NCI-H69 (cell line): ENCODE measurements around the gene RECK.
A peak's percentile ranks its signal among the peaks of the same experiment; 100 is the strongest.
"Not testable (repeated sequence)": the region's sequence is repeated elsewhere in the genome, so short reads cannot be mapped to it uniquely, and the experiment has no call there.

Experiments
- DNase-seq: peaks from one replicate; lab custom pipeline; 2025; lab: John Stamatoyannopoulos, UW

The RECK gene, protein sequence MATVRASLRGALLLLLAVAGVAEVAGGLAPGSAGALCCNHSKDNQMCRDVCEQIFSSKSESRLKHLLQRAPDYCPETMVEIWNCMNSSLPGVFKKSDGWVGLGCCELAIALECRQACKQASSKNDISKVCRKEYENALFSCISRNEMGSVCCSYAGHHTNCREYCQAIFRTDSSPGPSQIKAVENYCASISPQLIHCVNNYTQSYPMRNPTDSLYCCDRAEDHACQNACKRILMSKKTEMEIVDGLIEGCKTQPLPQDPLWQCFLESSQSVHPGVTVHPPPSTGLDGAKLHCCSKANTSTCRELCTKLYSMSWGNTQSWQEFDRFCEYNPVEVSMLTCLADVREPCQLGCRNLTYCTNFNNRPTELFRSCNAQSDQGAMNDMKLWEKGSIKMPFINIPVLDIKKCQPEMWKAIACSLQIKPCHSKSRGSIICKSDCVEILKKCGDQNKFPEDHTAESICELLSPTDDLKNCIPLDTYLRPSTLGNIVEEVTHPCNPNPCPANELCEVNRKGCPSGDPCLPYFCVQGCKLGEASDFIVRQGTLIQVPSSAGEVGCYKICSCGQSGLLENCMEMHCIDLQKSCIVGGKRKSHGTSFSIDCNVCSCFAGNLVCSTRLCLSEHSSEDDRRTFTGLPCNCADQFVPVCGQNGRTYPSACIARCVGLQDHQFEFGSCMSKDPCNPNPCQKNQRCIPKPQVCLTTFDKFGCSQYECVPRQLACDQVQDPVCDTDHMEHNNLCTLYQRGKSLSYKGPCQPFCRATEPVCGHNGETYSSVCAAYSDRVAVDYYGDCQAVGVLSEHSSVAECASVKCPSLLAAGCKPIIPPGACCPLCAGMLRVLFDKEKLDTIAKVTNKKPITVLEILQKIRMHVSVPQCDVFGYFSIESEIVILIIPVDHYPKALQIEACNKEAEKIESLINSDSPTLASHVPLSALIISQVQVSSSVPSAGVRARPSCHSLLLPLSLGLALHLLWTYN

DNA sequence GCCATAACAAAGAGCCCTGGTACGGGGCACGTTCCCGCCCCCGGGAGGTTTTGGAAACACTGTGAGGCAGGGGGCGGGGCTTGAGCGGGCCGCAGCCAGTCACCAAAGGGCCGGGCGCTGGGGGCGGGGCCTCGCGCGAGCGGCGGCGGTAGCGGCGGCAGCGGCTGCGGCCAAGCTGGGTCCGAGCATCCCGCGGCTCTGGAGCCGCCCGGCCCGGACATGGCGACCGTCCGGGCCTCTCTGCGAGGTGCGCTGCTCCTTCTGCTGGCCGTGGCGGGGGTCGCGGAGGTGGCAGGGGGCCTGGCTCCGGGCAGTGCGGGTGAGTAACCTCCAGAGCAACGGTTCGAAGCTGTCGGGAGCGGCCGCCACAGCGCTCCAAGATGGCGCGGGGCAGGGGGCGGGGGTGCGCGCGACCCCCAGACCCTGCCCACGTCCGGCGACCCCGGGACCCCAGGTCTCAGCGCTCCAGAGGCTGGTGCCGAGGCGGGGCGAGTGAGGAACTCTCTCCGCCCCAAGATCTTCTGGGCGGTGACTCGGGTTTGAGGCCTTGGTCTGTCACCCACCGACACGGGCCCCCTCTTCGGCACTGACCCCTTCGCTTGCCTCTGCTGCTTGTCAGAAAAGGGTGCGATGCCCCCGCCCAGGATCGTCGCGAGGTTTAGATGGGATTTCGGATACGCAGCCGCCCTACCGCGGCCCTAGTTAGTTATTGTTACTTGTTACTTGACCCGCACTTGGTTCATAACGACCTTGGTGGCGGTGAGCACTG, at the start of gene RECK:
Gene RECK (plus strand): TSS at position 134 of the 769 bp plus-strand sequence. CDS start 86 bp downstream, at position 220.
- DNase-seq = peak; percentile 70

- DNase-seq = no peak
Measured at GRCh38 chr9:35990155-35990554, 46.6 kb upstream of the RECK start.

- DNase-seq = not testable (repeated sequence)
Measured at GRCh38 chr9:35993136-35993535, 43.6 kb upstream of the RECK start.

DNA sequence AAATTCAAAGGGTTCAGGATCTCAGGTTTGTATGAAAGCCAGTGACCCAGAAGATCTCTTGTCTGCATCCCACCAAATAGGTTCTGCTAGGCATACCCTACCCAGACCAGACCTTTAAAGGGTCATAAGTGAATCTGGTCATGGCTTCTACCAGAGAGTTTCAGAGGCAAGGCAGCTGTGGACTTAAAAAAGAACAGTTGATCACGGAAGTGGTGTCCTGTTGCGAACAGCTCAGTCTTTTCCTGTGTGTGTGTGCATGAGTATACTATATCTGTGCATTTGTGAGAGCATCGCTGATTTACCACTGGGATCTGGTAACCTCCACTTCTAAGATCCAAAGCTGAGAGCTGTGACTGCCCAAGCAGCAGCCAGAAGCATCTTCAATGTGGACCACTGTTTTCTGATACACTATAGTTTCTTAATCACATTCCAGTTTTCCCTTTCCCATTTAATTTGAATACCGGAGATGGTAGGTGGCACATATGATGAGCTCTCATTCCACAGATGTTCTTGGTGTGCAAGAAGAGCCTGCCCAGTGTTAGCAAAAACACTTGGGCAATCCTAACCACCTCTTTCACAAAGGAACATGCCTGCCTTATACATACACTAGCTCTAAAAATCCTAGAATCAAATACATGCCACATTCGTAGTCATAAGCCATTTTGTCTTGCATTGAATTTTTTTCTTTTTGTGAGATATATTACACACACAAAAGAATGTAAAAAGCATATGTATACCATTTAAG, 42.6 kb upstream of the RECK start:
- no peak for DNase-seq

GRCh38 chr9:35994959-35995358, 41.8 kb upstream of the RECK start:
- no peak for DNase-seq

GRCh38 chr9:35996358-35996970, 40.2 kb upstream of the RECK start:
- no peak for DNase-seq

DNA sequence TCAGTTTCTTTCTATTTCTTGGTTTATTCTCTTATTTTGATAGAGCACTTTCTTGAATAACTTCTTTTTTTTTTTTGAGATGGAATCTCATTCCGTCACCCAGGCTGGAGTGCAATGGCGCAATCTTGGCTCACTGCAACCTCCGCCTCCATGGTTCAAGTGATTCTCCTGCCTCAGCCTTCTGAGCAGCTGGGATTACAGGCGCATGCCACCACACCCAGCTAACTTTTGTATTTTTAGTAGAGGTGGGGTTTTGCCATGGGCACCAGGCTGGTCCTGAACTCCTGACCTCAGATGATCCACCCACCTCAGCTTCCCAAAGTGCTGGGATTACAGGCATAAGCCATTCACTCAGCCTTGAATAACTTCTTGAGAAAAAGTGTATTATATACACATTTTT, 39.7 kb upstream of the RECK start:
- not testable (repeated sequence) for DNase-seq

DNA sequence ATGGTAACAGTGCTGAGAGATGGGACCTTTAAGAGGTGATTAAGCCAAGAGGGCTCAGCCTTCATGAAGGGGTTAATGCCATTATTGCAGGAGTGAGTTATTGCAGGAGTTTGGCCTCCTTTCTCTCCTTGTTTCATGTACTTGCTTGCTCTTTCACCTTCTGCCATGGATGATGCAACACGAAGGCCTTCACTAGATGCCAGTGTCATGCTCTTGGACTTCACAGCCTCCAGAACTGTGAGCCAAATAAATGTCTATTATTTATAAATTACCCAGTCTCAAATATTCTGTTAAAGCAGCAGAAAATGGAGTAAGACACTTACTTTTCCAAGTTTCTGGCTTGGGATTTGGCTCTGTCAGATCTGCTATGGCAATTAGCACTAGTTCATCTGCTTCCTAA, 38.4 kb upstream of the RECK start:
- DNase-seq = no peak

- DNase-seq = no peak
Measured at GRCh38 chr9:36005891-36006290, 30.8 kb upstream of the RECK start.

DNA sequence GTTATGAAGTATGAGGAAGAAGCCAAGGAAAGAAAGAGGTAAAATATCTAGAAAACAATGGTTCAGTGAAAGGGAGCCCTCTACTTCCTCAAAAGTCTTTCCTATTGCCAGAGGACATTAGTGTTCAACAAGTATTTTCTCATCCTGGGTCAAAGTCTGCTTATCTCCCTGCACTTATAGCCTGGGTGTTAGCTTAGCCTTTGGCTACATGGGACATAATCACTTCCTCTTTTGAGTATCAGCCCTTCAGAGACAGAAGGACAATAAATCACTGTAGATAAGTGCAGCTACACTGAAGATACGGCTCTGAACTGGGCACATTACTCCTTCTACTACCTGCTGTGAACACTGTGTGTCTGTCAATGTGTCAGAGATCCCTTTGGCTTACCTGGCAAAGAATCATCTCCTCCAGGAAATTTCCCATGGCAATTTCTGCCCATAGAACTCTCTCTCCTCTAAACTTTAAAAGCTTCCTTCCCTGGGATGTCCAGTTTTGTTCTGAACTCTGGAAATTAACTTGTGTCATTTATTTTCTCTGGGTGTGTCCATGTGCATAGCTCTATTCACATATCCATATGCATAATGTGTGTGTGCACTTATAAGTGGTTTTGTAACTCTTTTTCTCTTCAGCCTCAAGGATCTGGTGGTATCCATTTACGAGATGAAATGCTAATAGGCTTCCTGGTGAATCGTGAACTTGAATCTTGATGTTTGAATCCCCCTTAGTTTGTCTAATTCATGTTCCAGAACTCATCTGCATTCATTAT, 30.0 kb upstream of the RECK start:
- no peak for DNase-seq

DNA sequence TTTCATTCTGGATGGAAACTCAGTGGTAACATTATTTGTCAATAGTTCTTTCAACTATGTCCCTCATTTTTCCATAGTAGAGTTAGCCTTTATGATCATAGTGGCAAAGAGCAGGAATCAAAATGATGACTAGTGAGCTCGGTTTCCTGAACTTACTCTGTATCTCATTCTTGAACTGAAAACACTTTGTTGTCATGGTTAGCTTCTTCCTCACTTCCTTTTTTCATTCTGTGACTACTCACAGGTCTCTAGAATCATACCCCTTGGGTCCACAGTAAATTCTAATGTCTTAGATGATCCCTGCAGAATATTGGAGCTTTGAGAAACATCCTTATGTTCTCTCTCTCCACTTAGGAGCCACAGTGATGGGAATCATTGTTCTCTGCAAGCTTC, 29.4 kb upstream of the RECK start:
- no peak for DNase-seq

DNA sequence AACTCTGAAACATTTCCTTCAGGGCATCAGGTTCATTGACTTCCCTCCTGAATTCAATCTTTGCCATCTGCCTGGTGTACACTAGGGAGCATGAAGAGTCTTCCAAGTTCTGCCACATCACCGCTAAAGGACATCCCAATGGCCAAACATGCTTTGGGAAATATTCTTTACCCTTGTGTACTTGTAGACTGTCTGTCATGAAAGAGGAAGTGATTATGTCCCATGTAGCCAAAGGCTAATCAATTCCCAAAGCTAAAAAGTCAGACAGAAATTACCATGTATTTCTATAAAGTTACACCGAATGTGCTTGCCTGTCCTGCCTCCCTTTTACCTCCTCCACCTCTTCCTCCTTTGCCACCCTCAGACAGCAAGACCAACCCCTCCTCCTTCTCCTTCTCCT, 28.9 kb upstream of the RECK start:
- no peak for DNase-seq

GRCh38 chr9:36008774-36009300, 27.9 kb upstream of the RECK start:
- peak; percentile 74 for DNase-seq

DNA sequence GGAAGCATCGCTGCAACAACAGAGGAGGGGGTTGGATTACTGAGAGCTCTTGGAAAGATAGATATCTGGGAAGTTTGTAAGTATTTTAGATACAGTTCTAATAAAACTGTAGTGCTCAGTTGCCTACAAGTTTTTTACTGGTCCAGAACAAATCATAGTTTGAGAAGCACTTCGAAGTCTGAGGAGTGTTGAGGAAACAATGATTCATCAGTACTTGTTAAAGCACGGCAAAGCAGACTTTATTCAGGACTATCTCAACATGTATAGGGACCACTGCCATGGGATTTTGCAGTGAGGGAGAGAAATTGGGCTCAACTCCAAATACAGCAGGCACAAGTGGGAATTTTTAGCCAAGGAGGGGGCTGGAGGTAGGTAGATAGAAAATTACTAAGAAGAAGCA, 25.3 kb upstream of the RECK start:
- no peak for DNase-seq

GRCh38 chr9:36017278-36017677, 19.4 kb upstream of the RECK start:
- DNase-seq = no peak

GRCh38 chr9:36018129-36018528, 18.6 kb upstream of the RECK start:
- no peak for DNase-seq

DNA sequence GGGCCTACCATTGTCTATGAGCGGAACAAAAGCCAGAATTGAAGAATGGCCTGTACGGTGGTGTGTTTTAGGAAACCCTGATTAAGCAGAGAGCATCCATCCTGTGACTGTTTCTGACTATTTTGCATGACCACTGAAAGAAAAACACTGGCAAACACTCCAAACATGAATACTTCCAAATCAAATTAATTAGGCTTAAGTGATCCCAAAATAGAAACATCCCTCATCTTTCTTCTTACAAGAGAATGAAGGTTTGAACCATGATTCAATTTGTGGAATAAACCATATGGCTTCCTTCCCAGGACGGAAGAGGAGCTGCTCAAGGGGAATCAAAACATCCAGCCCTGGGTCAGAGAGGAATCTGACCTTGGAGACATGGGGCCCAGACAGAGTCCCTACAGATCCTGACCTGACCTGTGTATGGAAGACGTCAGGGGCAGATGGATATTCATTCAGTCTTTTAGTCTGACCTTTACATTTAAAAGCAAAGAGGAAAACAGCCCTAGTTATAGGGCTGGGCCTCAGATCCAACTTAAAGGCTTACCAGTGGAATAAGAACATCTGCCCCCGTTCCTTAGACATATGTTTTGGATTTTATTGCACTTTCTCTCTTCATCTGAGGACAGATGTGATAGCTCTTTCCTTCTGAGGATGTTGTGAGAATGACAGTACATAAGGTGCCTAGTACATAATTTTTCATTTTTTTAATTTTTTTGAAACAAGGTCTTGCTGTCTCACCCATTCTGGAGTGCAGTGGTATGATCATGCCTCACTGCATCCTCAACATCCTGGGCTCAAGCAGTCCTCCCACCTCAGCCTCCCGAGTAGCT, 17.6 kb upstream of the RECK start:
- DNase-seq = no peak

DNA sequence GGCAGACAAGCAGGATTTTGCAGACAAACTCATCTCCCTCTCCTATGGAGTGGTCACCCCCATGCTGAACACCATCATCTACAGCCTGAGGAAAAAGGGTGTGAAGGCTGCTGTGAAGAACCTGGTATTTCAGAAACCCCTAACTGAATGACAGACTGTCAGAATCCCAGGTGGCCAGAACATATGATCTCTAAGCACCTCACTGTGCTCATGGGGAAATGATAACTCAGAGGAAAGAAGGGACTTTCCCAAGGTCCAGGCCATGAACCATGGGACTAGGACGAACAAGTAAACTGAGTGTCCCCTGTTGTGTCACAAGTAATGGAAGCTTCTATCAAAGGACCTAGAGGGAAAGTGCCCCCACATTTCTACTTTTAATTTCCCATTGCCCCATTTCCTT, 14.7 kb upstream of the RECK start:
- no peak for DNase-seq
